H1 (cell line): ENCODE data around the gene BHMT2. TPM values are rescaled to one million over a fixed set of nuclear protein-coding genes. Genes with fewer than 3 reads are reported as not detected.

Experiments used
- POLR2A ChIP-seq, 2 experiments: IDR thresholded peaks; 1 replicate in 1 of 2; 2 replicates in 1 of 2; pipeline ENCODE4 v1.6.1; 2011; ENCODE audit warnings: low read depth in 2 of 2, low read length in 2 of 2, mild to moderate bottlenecking in 2 of 2; ENCODE audit errors: control extremely low read depth in 1 of 2
- SUZ12 ChIP-seq: fragments of 200-600 bp; sonication (generic); IDR thresholded peaks from 2 replicates; pipeline ENCODE4 v1.6.1; 2012; ENCODE audit warnings: mild to moderate bottlenecking, inconsistent platforms, low read length, moderate library complexity, mixed read lengths
- TEAD4 ChIP-seq: IDR thresholded peaks from 2 replicates; pipeline ENCODE4 v1.6.1; 2012; ENCODE audit warnings: low read depth, low read length, inconsistent platforms, mixed read lengths
- polyA plus RNA-seq, 7 experiments: library from polyadenylated mRNA; depleted of rRNA in 3 of 7; stranded (reverse) in 5 of 7; unstranded in 2 of 7; fragments of >200 nt in 5 of 7; fragments of 200-250 nt in 2 of 7; gene quantifications; 1 replicate in 5 of 7; 2 replicates in 1 of 7; 4 replicates in 1 of 7; pipeline versions ENCODE4 v1.2.1 to v1.2.3, GENCODE V29; 2011 to 2013; ENCODE audit warnings: missing spikeins in 2 of 7, mixed read lengths in 2 of 7
- total RNA-seq: library from RNA; stranded (reverse); fragmentation: NEBNext Ultra II Directional; extraction: Animal tissue kit (Norgen Biotek cat#: 25700); gene quantifications from 2 replicates; pipeline ENCODE4 v1.2.1, GENCODE V29; 2021

The BHMT2 gene
- total and polyA plus RNA-seq, 2 of the 8 experiments (the other 6 are each of a cell fraction or from before 2014, with no cell fraction given) = 0.11 TPM; not detected in 1

- no peak for TF ChIP-seq TEAD4
- no peak for TF ChIP-seq POLR2A (IDR thresholded peaks at IDR 0.05; ENCODE audit: control extremely low read depth in 1 of 2, low read depth in 2 of 2, low read length in 2 of 2)
- TF ChIP-seq SUZ12 = no peak
These were observed 21.1 kb upstream of the BHMT2 start (continued) for GRCh38 chr5:79048437-79048836.
